ENCODE results near the gene TMEM235.

Gene TMEM235

GRCh38 chr17:78273813-78274212 is 42.4 kb downstream of the TMEM235 start:
- no peak for DNase-seq

GRCh38 chr17:78275355-78275754 is 43.9 kb downstream of the TMEM235 start:
- no peak for DNase-seq

DNA sequence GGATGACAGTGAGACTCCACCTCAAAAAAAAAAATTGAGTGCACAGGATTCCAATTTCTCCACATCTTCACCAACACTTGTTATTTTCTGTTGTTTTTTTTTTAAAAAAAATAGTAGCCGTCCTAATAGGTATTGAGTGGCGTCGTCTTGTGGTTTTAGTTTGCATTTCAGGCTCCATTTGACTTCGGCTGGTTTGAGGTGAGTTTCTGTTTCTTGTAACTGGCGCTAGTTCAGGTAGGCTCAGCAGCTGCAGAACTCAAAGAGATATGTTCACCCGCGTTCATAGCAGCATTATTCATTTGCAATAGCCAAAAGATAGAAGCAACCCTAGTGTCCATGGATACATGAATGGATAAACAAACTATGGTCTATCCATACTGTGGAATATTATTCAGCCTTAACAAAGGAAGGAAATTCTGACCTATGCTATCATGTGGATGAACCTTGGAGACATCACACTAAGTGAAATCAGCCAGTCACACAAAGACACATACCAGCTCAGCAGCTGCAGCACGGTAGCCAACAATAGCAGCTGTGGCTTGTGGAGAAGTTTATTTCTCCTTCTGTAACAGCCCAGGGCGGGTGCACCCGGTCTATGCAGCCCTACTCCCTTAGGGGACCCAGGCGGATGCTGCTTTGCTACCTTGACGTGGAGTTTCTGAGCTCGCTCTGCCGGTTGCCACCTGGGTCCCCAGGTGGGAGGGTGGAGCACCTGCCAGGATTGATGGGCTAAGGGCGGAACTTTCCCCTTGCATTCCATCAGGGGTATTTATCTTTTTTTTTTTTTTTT is 44.9 kb downstream of the TMEM235 start:
- DNase-seq: no peak

DNA sequence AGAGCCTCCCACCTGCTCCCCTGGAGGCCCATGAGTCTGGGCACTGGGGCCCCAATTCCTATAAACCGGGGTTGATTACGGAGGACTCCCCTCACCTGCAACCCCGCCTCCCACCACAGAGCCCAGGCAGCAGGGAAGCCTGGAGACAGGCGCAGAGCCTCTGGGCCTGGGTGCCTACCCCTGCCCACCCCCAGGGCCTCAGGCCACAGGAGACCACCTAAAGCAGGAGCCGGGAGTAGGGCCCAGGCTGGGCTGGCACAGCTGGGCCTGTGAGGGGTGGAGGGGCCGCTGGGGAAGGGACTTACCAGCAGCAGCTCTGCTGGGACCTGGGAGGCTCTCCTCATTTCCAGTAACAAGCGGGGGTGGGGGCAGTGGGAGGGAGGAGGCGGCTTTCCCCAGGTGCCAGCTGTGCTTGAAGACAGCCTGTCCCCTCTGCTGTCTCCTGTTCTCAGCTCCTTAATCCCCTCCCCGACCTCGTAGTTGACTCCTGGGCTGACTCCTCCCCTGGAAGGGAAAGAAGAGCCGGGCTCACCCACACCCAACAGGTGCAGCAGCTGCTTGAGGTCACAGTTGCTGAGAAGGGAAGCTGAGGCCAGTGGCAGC is 46.8 kb downstream of the TMEM235 start:
- DNase-seq: no peak

DNA sequence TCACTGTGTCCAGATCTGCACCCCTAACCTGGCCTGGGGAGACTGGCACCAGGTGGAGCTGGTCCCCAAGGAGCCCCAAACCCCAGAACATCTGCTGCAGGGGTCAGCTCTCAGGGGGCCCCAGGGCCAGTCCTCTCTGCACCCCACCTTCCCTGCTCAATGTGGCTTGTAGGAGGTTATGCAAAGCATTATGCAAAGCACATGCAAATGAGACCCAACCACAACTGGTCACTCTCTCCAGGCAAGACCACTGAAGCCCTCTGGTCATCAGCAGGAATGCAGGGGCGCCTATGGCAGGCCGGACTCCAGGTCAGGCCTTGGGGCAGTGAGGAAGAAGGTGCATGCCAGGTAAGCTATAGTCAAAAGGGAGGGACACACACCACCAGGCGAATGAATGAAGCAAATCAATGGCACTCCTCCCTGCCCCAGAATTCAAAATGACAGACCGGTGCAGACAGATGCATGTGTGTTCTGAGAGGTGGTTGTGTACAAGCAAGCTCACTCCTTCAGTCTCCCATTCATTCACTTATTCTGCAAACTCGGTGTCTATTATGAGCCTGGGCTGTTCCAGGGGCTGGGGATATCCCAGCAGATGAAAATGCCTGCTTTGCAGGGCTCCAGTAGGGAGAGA is 48.0 kb downstream of the TMEM235 start:
- no peak for DNase-seq

GRCh38 chr17:78281249-78281845 is 49.9 kb downstream of the TMEM235 start:
- DNase-seq: no peak

DNA sequence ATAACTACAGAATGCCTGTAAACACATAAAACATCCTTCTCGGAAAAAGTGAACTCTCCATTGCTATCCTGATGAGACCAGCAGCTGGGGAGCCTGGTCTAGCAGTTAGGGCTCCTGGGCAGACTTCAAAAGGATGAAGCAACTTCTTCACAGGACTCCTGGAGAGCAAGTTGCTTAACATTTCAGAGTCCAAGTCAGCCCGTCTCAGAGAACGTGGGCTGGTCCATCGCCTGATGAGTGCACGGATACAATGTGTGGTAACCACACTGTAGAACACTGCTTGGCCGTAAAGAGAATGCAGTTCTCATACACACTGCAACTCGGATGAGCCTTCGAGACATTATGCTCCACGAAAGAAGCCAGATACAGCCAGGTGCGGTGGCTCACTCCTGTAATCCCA is 52.7 kb downstream of the TMEM235 start:
- no peak for DNase-seq

- no peak for DNase-seq
These were observed 57.6 kb downstream of the TMEM235 start for GRCh38 chr17:78289004-78289403.

GRCh38 chr17:78289802-78290363 is 58.5 kb downstream of the TMEM235 start:
- peak; percentile 70 for DNase-seq
